GM12878 (cell line): ENCODE results near the gene CEBPE. TPM values are rescaled to one million over a fixed set of nuclear protein-coding genes. Genes with fewer than 3 reads are reported as not detected.

Source experiments
- ASH2L ChIP-seq: fragments of 300-600, 200-600 bp; sonication (generic); IDR thresholded peaks from 2 replicates; pipeline ENCODE4 v1.6.1; 2017; ENCODE audit warnings: low read depth, mild to moderate bottlenecking, borderline replicate concordance
- BRCA1 ChIP-seq: IDR thresholded peaks from 2 replicates; pipeline ENCODE4 v1.6.1; 2011; ENCODE audit warnings: low read depth, low read length, improper control_type of control experiment
- EGR1 ChIP-seq, 2 experiments: IDR thresholded peaks; 1 replicate in 1 of 2; 2 replicates in 1 of 2; pipeline ENCODE4 v1.6.1; 2011 to 2012; ENCODE audit warnings: low read depth in 2 of 2, low read length in 2 of 2, borderline replicate concordance in 1 of 2, mild to moderate bottlenecking in 1 of 2, moderate library complexity in 1 of 2
- EZH2 ChIP-seq: IDR thresholded peaks from 2 replicates; pipeline ENCODE4 v1.6.1; 2012; ENCODE audit warnings: low read depth, mild to moderate bottlenecking, control low read depth, inconsistent platforms, low read length, borderline replicate concordance; ENCODE audit not compliant: control insufficient read depth
- FOXM1 ChIP-seq: IDR thresholded peaks from 2 replicates; pipeline ENCODE4 v1.6.1; 2012; ENCODE audit warnings: low read depth, mild to moderate bottlenecking, inconsistent platforms, low read length, moderate library complexity
- IKZF2 ChIP-seq, 2 experiments: fragments of 450-650 bp; IDR thresholded peaks; 2 replicates each; pipeline ENCODE4 v1.6.1; 2017; ENCODE audit warnings: mild to moderate bottlenecking in 2 of 2, moderate library complexity in 2 of 2
- KDM1A ChIP-seq: fragments of 200-600 bp; sonication (generic); IDR thresholded peaks from 2 replicates; pipeline ENCODE4 v1.6.1; 2016; ENCODE audit warnings: borderline replicate concordance
- MTA3 ChIP-seq: IDR thresholded peaks from 2 replicates; pipeline ENCODE4 v1.6.1; 2012; ENCODE audit warnings: low read length, inconsistent platforms, borderline replicate concordance
- NBN ChIP-seq: fragments of 450-650 bp; IDR thresholded peaks from 2 replicates; pipeline ENCODE4 v1.6.1; 2016
- POLR2AphosphoS5 ChIP-seq: IDR thresholded peaks from 2 replicates; pipeline ENCODE4 v1.6.1; 2011; ENCODE audit warnings: mild to moderate bottlenecking, low read length, inconsistent platforms
- RAD21 ChIP-seq: IDR thresholded peaks from 2 replicates; pipeline ENCODE4 v1.6.1; 2011; ENCODE audit warnings: mild to moderate bottlenecking, low read depth, low read length, moderate library complexity; ENCODE audit not compliant: insufficient read depth
- RB1 ChIP-seq: fragments of 450-650 bp; formaldehyde crosslinking; IDR thresholded peaks from 2 replicates; pipeline ENCODE4 v1.6.1; 2017; ENCODE audit warnings: mild to moderate bottlenecking, borderline replicate concordance
- RUNX3 ChIP-seq: IDR thresholded peaks from 2 replicates; pipeline ENCODE4 v1.6.1; 2012; ENCODE audit warnings: low read length, inconsistent platforms
- SMARCA5 ChIP-seq: fragments of 450-650 bp; IDR thresholded peaks from 2 replicates; pipeline ENCODE4 v1.6.1; 2017; ENCODE audit warnings: mild to moderate bottlenecking
- SMC3 ChIP-seq: IDR thresholded peaks from 2 replicates; pipeline ENCODE4 v1.6.1; 2011; ENCODE audit warnings: low read length, improper control_type of control experiment, borderline replicate concordance
- STAT3 ChIP-seq: IDR thresholded peaks from 2 replicates; pipeline ENCODE4 v1.6.1; 2011; ENCODE audit warnings: low read depth, low read length, improper control_type of control experiment
- YY1 ChIP-seq: IDR thresholded peaks from 2 replicates; pipeline ENCODE4 v1.6.1; 2011; ENCODE audit warnings: low read depth, mild to moderate bottlenecking, low read length
- ZNF207 ChIP-seq: fragments of 450-650 bp; IDR thresholded peaks from 2 replicates; pipeline ENCODE4 v1.6.1; 2014; ENCODE audit warnings: antibody characterized with exemption, mild to moderate bottlenecking, borderline replicate concordance
- ZNF24 ChIP-seq: fragments of 450-650 bp; IDR thresholded peaks from 2 replicates; pipeline ENCODE4 v1.6.1; 2017; ENCODE audit warnings: antibody characterized with exemption, mild to moderate bottlenecking
- polyA plus RNA-seq, 11 experiments: library from polyadenylated mRNA; depleted of rRNA in 4 of 11; unstranded in 6 of 11; stranded (reverse) in 5 of 11; fragments of >200 nt; fragmentation: Nextera tagmentation in 4 of 11; fragmentation: Illumina TruSeq in 1 of 11; extraction: Ambion mirVana in 4 of 11; extraction: Trizol in 1 of 11; gene quantifications; 1 replicate in 1 of 11; 2 replicates in 10 of 11; pipeline versions ENCODE4 v1.2.1 to v1.2.3, GENCODE V29; 2011 to 2016; ENCODE audit warnings: inconsistent platforms in 2 of 11, missing spikeins in 2 of 11, low read depth in 1 of 11
- total RNA-seq, 4 experiments: library from RNA; depleted of rRNA in 3 of 4; stranded (reverse); fragments of >200 nt in 3 of 4; fragmentation: Illumina TruSeq in 1 of 4; extraction: Trizol in 1 of 4; gene quantifications; 2 replicates each; pipeline versions ENCODE4 v1.2.1 to v1.2.3, GENCODE V29; 2013 to 2021
- TF ChIP-seq, protein P1 (sequence below): fragments of 450-650 bp; IDR thresholded peaks from 2 replicates; pipeline ENCODE4 v1.6.1; 2017; ENCODE audit warnings: mild to moderate bottlenecking, moderate library complexity
- TF ChIP-seq, protein P2 (sequence below): fragments of 450-650 bp; IDR thresholded peaks from 2 replicates; pipeline ENCODE4 v1.6.1; 2017; ENCODE audit warnings: mild to moderate bottlenecking, low read depth, inconsistent platforms; ENCODE audit not compliant: poor library complexity, severe bottlenecking
- TF ChIP-seq, protein P3 (sequence below): IDR thresholded peaks from 2 replicates; pipeline ENCODE4 v1.6.1; 2011; ENCODE audit warnings: low read depth, mild to moderate bottlenecking, low read length, moderate library complexity, borderline replicate concordance; ENCODE audit errors: extremely low read depth
- TF ChIP-seq, protein P4 (sequence below): fragments of 450-650 bp; IDR thresholded peaks from 2 replicates; pipeline ENCODE4 v1.6.1; 2017; ENCODE audit warnings: low read depth, mild to moderate bottlenecking, moderate library complexity

Gene CEBPE
- total and polyA plus RNA-seq, 10 of the 15 experiments (the other 5 are each of a cell fraction or from before 2014, with no cell fraction given) = 0.09 to 0.45 (median 0.24) TPM; not detected in 7

DNA sequence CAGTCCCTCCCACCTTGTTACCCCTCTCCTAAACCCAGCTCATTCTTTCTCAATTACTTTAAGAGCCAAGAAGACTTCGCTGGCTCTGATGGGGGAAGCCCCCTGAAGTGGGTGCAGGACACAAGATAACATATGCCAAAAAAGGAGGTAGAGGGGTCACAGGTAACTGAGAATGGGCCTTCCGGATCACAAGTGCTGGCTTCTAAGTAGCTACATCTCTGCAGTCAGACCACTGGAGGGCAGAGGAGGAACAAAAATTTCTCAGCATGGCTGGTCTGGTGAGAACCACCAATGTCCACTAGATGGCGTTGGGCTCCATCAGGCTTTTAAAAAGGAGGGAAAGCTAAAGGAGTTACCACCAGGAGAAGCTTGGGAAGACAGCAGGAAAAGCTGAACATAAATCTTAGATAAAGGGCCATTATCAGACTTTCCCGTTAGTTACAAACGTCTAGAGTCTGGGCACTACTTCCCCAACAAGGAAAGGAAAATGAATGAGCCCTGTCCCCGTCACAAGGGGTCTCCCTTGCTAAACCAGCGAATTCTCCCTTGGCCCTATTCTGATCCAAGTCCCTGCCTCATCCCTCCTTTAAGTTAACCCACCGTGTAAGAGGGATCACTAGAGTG lies 50.2 kb downstream of the CEBPE start (continued):
- TF ChIP-seq BRCA1 (no peak), FOXM1 (peak; percentile 57; the same call in 1 of the 2 replicates), ZNF24 (no peak), MTA3 (0 out of 2 replicates have a peak, but pooled peaks have one; percentile 34), RB1 (peak; percentile 91; the same call in 1 of the 2 replicates), IKZF2 (IDR thresholded peaks at IDR 0.05) (peak; percentile 64 to 77), POLR2AphosphoS5 (0 out of 2 replicates have a peak, but pooled peaks have one; percentile 25), NBN (0 out of 2 replicates have a peak, but pooled peaks have one; percentile 36), YY1 (peak; percentile 86), SMC3 (peak; percentile 76), RUNX3 (peak; percentile 51; the same call in 1 of the 2 replicates), EZH2 (no peak), SMARCA5 (peak; percentile 93), RAD21 (peak; percentile 62), EGR1 (IDR thresholded peaks at IDR 0.05; ENCODE audit: borderline replicate concordance in 1 of 2, low read depth in 2 of 2, low read length in 2 of 2) (no peak), KDM1A (no peak), ASH2L (no peak), STAT3 (no peak), ZNF207 (0 out of 2 replicates have a peak, but pooled peaks have one; percentile 52)
- TF ChIP-seq, protein P1, sequence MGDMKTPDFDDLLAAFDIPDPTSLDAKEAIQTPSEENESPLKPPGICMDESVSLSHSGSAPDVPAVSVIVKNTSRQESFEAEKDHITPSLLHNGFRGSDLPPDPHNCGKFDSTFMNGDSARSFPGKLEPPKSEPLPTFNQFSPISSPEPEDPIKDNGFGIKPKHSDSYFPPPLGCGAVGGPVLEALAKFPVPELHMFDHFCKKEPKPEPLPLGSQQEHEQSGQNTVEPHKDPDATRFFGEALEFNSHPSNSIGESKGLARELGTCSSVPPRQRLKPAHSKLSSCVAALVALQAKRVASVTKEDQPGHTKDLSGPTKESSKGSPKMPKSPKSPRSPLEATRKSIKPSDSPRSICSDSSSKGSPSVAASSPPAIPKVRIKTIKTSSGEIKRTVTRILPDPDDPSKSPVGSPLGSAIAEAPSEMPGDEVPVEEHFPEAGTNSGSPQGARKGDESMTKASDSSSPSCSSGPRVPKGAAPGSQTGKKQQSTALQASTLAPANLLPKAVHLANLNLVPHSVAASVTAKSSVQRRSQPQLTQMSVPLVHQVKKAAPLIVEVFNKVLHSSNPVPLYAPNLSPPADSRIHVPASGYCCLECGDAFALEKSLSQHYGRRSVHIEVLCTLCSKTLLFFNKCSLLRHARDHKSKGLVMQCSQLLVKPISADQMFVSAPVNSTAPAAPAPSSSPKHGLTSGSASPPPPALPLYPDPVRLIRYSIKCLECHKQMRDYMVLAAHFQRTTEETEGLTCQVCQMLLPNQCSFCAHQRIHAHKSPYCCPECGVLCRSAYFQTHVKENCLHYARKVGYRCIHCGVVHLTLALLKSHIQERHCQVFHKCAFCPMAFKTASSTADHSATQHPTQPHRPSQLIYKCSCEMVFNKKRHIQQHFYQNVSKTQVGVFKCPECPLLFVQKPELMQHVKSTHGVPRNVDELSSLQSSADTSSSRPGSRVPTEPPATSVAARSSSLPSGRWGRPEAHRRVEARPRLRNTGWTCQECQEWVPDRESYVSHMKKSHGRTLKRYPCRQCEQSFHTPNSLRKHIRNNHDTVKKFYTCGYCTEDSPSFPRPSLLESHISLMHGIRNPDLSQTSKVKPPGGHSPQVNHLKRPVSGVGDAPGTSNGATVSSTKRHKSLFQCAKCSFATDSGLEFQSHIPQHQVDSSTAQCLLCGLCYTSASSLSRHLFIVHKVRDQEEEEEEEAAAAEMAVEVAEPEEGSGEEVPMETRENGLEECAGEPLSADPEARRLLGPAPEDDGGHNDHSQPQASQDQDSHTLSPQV = peak; percentile 84; the same call in 1 of the 2 replicates
- TF ChIP-seq, protein P2, sequence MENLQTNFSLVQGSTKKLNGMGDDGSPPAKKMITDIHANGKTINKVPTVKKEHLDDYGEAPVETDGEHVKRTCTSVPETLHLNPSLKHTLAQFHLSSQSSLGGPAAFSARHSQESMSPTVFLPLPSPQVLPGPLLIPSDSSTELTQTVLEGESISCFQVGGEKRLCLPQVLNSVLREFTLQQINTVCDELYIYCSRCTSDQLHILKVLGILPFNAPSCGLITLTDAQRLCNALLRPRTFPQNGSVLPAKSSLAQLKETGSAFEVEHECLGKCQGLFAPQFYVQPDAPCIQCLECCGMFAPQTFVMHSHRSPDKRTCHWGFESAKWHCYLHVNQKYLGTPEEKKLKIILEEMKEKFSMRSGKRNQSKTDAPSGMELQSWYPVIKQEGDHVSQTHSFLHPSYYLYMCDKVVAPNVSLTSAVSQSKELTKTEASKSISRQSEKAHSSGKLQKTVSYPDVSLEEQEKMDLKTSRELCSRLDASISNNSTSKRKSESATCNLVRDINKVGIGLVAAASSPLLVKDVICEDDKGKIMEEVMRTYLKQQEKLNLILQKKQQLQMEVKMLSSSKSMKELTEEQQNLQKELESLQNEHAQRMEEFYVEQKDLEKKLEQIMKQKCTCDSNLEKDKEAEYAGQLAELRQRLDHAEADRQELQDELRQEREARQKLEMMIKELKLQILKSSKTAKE = peak; percentile 35
- TF ChIP-seq, protein P3, sequence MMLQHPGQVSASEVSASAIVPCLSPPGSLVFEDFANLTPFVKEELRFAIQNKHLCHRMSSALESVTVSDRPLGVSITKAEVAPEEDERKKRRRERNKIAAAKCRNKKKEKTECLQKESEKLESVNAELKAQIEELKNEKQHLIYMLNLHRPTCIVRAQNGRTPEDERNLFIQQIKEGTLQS = no peak
- TF ChIP-seq, protein P4, sequence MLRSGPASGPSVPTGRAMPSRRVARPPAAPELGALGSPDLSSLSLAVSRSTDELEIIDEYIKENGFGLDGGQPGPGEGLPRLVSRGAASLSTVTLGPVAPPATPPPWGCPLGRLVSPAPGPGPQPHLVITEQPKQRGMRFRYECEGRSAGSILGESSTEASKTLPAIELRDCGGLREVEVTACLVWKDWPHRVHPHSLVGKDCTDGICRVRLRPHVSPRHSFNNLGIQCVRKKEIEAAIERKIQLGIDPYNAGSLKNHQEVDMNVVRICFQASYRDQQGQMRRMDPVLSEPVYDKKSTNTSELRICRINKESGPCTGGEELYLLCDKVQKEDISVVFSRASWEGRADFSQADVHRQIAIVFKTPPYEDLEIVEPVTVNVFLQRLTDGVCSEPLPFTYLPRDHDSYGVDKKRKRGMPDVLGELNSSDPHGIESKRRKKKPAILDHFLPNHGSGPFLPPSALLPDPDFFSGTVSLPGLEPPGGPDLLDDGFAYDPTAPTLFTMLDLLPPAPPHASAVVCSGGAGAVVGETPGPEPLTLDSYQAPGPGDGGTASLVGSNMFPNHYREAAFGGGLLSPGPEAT = peak; percentile 58; the same call in 1 of the 2 replicates
